ENCODE results near the gene TRIM46. TPM values are rescaled to one million over a fixed set of nuclear protein-coding genes. Genes with fewer than 3 reads are reported as not detected.

Gene TRIM46
- total and polyA plus RNA-seq, 2 of the 13 experiments (the other 11 are each of a cell fraction or from before 2014, with no cell fraction given): 0.04 to 0.09 TPM

GRCh38 chr1:155197901-155198546, 24.4 kb downstream of the TRIM46 start (continued):
- TF ChIP-seq ZNF207 (IDR thresholded peaks at IDR 0.05; ENCODE audit: borderline replicate concordance) (no peak), DDIT3 (CRISPR knock-in tag; IDR thresholded peaks at IDR 0.05) (no peak), ZNF343 (CRISPR knock-in tag; IDR thresholded peaks at IDR 0.05) (no peak), ZNF724P (CRISPR knock-in tag; IDR thresholded peaks at IDR 0.05; ENCODE audit: borderline replicate concordance) (no peak), THAP8 (CRISPR knock-in tag; IDR thresholded peaks at IDR 0.05; ENCODE audit: borderline replicate concordance) (no peak), SP2 (CRISPR knock-in tag; IDR thresholded peaks at IDR 0.05) (no peak), MLXIP (CRISPR knock-in tag; IDR thresholded peaks at IDR 0.05; ENCODE audit: borderline replicate concordance) (no peak)

- Histone ChIP-seq H3K4me1 (ENCODE audit: insufficient read depth, low read length) (peaks cover 21% of the 10 kb centered on the region), H3K9ac (ENCODE audit: insufficient read depth, low read depth, low read length) (no peak overlapping the region), H3K4me3 (replicated peaks in 1 of 3; ENCODE audit: insufficient read depth in 1 of 3, low read depth in 2 of 3, low read length in 3 of 3) (no peak overlapping the region), H3K9me3 (ENCODE audit: low read length) (no peaks in the 10 kb centered on the region), H3K36me3 (replicated peaks in 1 of 2; ENCODE audit: control insufficient read depth in 1 of 2, insufficient read depth in 2 of 2, low read length in 2 of 2) (no peaks in the 10 kb centered on the region), H4K20me1 (ENCODE audit: insufficient read depth, low read length) (no peaks in the 10 kb centered on the region), H3K27me3 (ENCODE audit: control insufficient read depth in 1 of 2, insufficient read depth in 2 of 2, low read length in 2 of 2) (peaks cover 0 to 57% of the 10 kb centered on the region in 2 experiments; a peak in 4 of 5 replicates), H3K27ac (ENCODE audit: extremely low read length, insufficient read depth, low read length) (no peak overlapping the region), H2AFZ (ENCODE audit: low read length) (no peak overlapping the region), H3K4me2 (ENCODE audit: low read depth, low read length) (no peak overlapping the region), H3K79me2 (ENCODE audit: insufficient read depth, low read length) (no peaks in the 10 kb centered on the region)
- no peak for TF ChIP-seq SNRNP70 (IDR thresholded peaks at IDR 0.05; ENCODE audit: low read depth, low read length)
- no peak for TF ChIP-seq ZFP37 (CRISPR knock-in tag; IDR thresholded peaks at IDR 0.05; ENCODE audit: borderline replicate concordance)
- no peak for TF ChIP-seq ZSCAN20 (CRISPR knock-in tag; IDR thresholded peaks at IDR 0.05; ENCODE audit: borderline replicate concordance)
- no peak for TF ChIP-seq HNF4G (IDR thresholded peaks at IDR 0.05; ENCODE audit: borderline replicate concordance, low read depth, low read length)
- no peak for TF ChIP-seq HNF4G (CRISPR knock-in tag; IDR thresholded peaks at IDR 0.05; ENCODE audit: borderline replicate concordance, low read depth)
- intact Hi-C loops (cut with micrococcal nuclease; ENCODE audit: unreplicated experiment) (no loop called here), in situ Hi-C loops (cut with HindIII; ENCODE audit: extremely low pct_ligation_motif_present, low pct_unique_long_range_greater_than_20kb) (no loop called here)
- CTCF ChIA-PET (ENCODE audit: low intra/inter-chr PET ratio, low total read pairs): no interaction called here
- POLR2A ChIA-PET: no interaction called here
- DNase-seq (ENCODE audit: low spot score) (no peak), FAIRE-seq (no peak), ATAC-seq (no peak)
- WGBS (ENCODE audit: low lambda C conversion rate): 66% methylated on average over 3 of the region's 3 CpGs
- BruUV-seq (replicated peaks): no TSS peak
These were observed 24.9 kb downstream of the TRIM46 start for GRCh38 chr1:155198547-155198906.
